Fibroblast of villous mesenchyme (primary cell): Measurements from ENCODE around the gene TLCD2. TPM values are rescaled to one million over a fixed set of nuclear protein-coding genes. Genes with fewer than 3 reads are reported as not detected.

Experiments used
- DNase-seq: peaks from one replicate; pipeline ENCODE4 v3.0.0-alpha.2; 2010; ENCODE audit warnings: low read depth
- H3K4me3 ChIP-seq: 2 replicates; pipeline ENCODE4 v1.5.1; 2011; ENCODE audit warnings: low read depth, mild to moderate bottlenecking, low read length
- total RNA-seq: library from RNA; depleted of rRNA; stranded (reverse); fragments of >200 nt; gene quantifications from 2 replicates; pipeline ENCODE4 v1.2.3, GENCODE V29; 2012
- TF ChIP-seq, protein P1 (sequence below): IDR thresholded peaks from 2 replicates; pipeline ENCODE4 v1.5.1; 2012; ENCODE audit warnings: low read depth, mild to moderate bottlenecking, low read length; ENCODE audit not compliant: insufficient read depth

The TLCD2 gene, protein sequence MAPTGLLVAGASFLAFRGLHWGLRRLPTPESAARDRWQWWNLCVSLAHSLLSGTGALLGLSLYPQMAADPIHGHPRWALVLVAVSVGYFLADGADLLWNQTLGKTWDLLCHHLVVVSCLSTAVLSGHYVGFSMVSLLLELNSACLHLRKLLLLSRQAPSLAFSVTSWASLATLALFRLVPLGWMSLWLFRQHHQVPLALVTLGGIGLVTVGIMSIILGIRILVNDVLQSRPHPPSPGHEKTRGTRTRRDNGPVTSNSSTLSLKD
- total RNA-seq, result 3.5 and 3.9 TPM in 2 replicates

DNA sequence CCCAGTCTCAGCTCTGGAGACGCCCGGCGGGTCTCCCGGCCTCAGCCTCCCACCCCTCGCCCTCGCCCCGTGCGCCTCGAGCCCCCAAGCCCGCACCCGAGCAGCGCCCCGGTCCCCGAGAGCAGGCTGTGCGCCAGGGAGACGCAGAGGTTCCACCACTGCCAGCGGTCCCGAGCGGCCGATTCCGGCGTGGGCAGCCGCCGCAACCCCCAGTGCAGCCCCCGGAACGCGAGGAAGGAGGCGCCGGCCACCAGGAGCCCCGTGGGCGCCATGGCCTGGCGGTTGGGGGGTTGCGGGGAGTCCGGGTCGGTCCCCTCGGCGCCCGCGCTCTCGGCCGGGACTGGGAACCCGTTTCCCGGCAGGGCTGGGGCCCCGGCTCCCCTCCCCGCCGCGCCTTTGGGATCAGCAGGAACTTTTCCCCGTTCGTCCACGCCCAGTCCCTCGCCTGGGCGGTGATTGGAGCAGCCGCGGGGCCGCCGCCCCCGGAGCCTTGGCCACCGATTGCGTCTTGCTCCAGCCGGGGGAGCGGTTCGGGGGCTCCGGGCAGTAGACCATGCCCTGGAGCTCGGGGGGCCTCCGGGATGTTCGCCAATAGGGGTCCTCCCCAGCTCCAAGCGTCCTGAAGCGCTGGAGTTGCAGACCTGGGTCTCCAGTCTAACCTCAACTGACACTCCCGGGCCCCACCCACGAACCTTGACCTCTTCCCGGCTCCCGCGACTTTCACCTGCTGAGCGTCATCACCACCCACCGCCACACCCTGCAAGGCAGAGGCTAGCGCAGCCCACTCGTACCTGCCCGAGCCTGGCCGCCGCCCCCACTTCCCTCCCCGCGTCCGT is at the start of gene TLCD2:
TSS of gene TLCD2 (minus strand) at position 407 of the 836 bp plus-strand sequence. CDS start at position 272, 135 bp downstream.
- DNase-seq, result peak; percentile 79
- H3K4me3 ChIP-seq, result peak within 1 kb of the TSS; percentile 68
- TF ChIP-seq, protein P1, sequence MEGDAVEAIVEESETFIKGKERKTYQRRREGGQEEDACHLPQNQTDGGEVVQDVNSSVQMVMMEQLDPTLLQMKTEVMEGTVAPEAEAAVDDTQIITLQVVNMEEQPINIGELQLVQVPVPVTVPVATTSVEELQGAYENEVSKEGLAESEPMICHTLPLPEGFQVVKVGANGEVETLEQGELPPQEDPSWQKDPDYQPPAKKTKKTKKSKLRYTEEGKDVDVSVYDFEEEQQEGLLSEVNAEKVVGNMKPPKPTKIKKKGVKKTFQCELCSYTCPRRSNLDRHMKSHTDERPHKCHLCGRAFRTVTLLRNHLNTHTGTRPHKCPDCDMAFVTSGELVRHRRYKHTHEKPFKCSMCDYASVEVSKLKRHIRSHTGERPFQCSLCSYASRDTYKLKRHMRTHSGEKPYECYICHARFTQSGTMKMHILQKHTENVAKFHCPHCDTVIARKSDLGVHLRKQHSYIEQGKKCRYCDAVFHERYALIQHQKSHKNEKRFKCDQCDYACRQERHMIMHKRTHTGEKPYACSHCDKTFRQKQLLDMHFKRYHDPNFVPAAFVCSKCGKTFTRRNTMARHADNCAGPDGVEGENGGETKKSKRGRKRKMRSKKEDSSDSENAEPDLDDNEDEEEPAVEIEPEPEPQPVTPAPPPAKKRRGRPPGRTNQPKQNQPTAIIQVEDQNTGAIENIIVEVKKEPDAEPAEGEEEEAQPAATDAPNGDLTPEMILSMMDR, result no peak

DNA sequence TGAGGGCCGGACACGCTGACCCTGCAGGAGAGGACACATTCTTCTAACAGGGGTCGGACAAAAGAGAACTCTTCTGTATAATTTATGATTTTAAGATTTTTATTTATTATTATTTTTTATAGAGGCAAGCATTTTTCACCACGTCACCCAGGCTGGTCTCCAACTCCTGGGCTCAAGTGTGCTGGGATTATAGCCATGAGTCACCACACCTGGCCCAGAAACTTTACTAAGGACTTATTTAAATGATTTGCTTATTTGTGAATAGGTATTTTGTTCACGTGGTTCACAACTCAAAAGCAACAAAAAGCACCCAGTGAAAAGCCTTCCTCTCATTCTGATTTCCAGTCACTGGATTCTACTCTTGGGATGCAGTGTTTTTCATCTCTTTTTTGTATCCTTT is 49.4 kb upstream of the TLCD2 start:
- no peak overlapping the region for H3K4me3 ChIP-seq
- TF ChIP-seq, protein P1, result no peak
- no peak for DNase-seq

DNA sequence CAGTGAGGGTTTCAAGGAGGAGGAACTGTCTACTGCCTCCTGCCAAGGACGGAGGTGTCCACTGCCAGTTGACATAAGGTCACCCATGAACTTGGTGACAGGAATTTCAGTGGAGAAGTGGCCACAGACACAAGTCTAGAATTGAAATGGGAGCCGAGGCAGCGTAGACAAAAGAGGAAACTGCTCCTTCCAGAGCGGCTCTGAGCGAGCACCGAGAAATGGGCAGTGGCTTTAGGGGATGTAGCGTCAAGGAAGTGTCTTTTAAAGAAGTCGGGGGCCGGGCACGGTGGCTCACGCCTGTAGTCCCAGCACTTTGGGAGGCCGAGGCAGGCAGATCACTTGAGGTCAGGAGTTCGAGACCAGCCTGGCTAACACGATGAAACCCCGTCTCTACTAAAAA is 48.6 kb upstream of the TLCD2 start:
- TF ChIP-seq, protein P1, result no peak
- no peak for DNase-seq
- H3K4me3 ChIP-seq, result no peak overlapping the region

DNA sequence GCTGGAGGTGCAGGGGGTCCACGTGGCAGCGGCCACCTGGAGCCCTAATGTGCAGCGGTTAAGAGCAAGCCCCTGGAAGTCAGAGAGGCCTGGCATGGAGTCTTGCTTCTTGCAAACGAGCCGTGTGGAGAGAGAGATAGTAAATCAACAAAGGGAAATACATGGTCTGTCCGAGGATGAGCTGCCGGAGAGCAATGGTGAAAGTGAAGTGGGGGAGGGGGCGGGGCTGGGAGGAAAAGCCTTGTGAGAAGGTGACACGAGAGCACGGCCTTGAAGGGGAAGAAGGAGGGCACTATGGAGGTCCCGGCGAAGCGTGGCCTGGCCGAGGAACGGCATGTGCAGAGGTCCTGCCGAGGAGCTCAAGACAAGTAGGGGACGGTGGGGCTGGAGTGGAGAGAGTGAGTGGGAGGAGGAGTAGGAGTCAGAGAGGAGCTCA is 45.7 kb upstream of the TLCD2 start:
- no peak overlapping the region for H3K4me3 ChIP-seq
- DNase-seq, result no peak
- TF ChIP-seq, protein P1, result no peak

DNA sequence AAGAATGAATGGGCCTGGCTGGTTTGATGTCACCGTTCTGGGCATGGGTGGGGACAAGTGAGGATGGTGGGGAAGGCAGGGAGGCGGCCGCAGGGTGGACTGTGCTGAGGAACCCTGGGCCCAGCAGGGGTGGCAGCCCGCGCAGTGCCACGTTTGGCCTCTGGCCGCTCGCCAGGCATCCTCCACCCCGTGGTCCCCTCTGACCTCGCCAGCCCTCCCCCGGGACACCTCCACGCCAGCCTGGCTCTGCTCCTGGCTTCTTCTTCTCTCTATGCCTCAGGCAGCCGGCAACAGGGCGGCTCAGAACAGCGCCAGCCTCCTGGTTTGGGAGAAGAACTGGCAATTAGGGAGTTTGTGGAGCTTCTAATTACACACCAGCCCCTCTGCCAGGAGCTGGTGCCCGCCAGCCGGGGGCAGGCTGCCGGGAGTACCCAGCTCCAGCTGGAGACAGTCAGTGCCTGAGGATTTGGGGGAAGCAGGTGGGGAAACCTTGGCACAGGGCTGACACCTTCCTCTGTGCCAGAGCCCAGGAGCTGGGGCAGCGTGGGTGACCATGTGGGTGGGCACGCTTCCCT is 45.2 kb upstream of the TLCD2 start:
- TF ChIP-seq, protein P1, result no peak
- no peak for DNase-seq
- H3K4me3 ChIP-seq, result no peak overlapping the region

DNA sequence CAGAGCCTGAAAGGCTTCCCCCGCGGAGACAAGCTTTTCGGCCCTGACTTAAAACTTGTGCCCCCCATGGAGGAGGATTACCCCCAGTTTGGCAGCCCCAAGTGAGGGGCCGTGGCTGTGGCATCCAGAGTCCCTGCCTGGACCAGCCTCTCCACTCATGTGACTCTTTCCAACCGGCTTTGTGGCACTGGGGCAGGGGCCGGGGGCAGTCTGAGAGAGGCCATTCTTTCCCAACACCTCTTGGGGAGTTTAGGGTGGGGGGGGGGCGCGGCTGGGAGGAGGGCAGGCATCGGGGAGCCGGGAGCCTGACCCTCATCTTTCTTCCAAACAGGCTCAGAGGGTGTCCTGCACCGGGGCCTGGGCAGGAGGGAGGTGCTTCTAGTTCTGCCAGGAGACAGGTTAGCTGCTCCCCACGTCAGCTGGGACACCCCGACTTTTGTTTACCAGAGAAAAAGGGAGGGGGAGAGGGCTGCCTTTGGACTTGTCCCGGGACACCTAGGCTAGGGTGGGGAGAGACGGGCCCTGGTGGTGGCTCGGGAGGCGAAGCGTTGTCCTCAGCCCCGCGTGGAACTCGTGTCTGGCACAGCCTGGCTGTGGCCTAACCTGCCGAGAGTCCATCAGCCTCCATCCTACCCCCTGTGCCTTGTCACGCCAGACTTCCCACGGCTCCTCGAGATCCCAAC is 44.4 kb upstream of the TLCD2 start:
- no peak for DNase-seq

More for the DNA sequence above, 44.4 kb upstream of the TLCD2 start:
- H3K4me3 ChIP-seq, result no peak overlapping the region
- TF ChIP-seq, protein P1, result no peak
